Gastroesophageal sphincter (tissue), 4 donors: Measurements from ENCODE around the gene RASSF1. TPM values are rescaled to one million over a fixed set of nuclear protein-coding genes. Genes with fewer than 3 reads are reported as not detected.
A peak's percentile ranks its signal among the peaks of the same experiment; 100 is the strongest.

Experiments
- ATAC-seq: fragments of 150-250 bp; one replicate; pipeline ENCODE4 v1.9.1; 2016; ENCODE audit warnings: mild to moderate bottlenecking, moderate library complexity
- H3K27ac ChIP-seq, 4 donors: fragments of 200-600 bp; sonication (generic) in 3 of 4; 1 replicate in 3 of 4; 2 replicates in 1 of 4; pipeline ENCODE4 v1.5.1; 2016 to 2019
- H3K27me3 ChIP-seq: fragments of 200-600 bp; sonication (generic); one replicate; pipeline ENCODE4 v1.5.1; 2019
- H3K36me3 ChIP-seq, 2 donors: fragments of 200-600 bp; sonication (generic); one replicate each; pipeline ENCODE4 v1.5.1; 2019; ENCODE audit warnings: control low read depth in 1 of 2
- H3K4me1 ChIP-seq, 3 donors: fragments of 200-600 bp; sonication (generic); 1 replicate in 2 of 3; 2 replicates in 1 of 3; pipeline ENCODE4 v1.5.1; 2016 to 2019; ENCODE audit warnings: control low read depth in 2 of 3
- H3K4me3 ChIP-seq, 2 donors: fragments of 200-600 bp; sonication (generic); one replicate each; pipeline ENCODE4 v1.5.1; 2019; ENCODE audit warnings: mild to moderate bottlenecking in 1 of 2, moderate library complexity in 1 of 2
- H3K9me3 ChIP-seq, 3 donors: fragments of 200-600 bp; sonication (generic); one replicate each; pipeline ENCODE4 v1.5.1; 2017 to 2019; ENCODE audit warnings: control low read depth in 2 of 3
- EP300 ChIP-seq: sonication (generic); formaldehyde crosslinking; IDR thresholded peaks from one replicate; pipeline ENCODE4 v1.6.1; 2017; ENCODE audit warnings: antibody characterized with exemption, mild to moderate bottlenecking
- POLR2A ChIP-seq, 2 donors: fragments of 450-650 bp; IDR thresholded peaks; one replicate each; pipeline ENCODE4 v1.6.1; 2017; ENCODE audit warnings: antibody characterized with exemption in 2 of 2, mild to moderate bottlenecking in 2 of 2, moderate library complexity in 1 of 2
- POLR2AphosphoS5 ChIP-seq: sonication (generic); formaldehyde crosslinking; IDR thresholded peaks from one replicate; pipeline ENCODE4 v1.6.1; 2017; ENCODE audit warnings: antibody characterized with exemption
- WGBS, 2 donors: methylation state at CpG; one replicate each; pipeline ENCODE4 v1.1.5; 2018; ENCODE audit warnings: low coverage in 1 of 2; 5-methylcytosine and 5-hydroxymethylcytosine counted together
- total RNA-seq, 4 donors: library from RNA; depleted of rRNA; stranded (reverse); fragments of >200 nt; gene quantifications; one replicate each; pipeline ENCODE4 v1.1.0, GENCODE V29; 2016
- TF ChIP-seq, protein P1 (sequence below), 4 experiments: fragments of 200-600 bp in 2 of 4; fragments of 450-650 bp in 2 of 4; sonication (generic) in 1 of 4; IDR thresholded peaks; one replicate each; pipeline ENCODE4 v1.5.1; 2017 to 2019; ENCODE audit warnings: antibody characterized with exemption in 4 of 4, mild to moderate bottlenecking in 2 of 4, moderate library complexity in 2 of 4

The RASSF1 gene
- total RNA-seq, 4 donors from 2014 or later: 24.5 to 40.3 (median 26.9) TPM

DNA sequence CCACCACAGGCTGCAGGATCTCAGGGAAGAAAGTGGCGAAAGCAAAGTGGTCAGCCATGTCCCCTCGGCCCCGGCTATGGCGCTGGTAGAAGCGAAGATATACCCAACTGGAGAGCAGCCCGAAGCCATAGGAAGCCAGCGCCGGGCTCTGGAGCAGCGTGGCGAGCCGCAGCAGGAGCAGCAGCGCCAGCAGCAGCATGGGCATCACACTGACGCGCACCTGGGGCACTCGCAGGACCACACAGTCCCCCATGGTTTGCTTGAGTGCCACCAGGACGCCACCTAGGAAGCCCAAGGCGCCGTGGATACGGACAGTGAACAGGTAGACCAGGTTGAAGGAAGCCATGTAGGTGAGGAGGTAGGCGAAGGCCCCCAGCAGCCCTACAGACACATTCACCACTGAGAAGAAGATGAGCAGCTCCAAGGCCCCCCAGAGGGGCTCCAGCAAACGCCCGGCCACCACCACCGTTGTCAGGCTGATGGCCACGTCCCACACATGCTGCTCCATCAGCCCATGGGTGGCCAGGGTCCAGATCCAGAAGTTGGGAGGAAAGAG lies 17.8 kb upstream of the RASSF1 start:
- H3K4me3 ChIP-seq: peak overlapping the region; percentile 69 to 75
- ATAC-seq: no peak
- TF ChIP-seq POLR2A (IDR thresholded peaks at IDR 0.05): no peak
- TF ChIP-seq EP300: no peak
- TF ChIP-seq POLR2AphosphoS5: no peak
- TF ChIP-seq, protein P1, sequence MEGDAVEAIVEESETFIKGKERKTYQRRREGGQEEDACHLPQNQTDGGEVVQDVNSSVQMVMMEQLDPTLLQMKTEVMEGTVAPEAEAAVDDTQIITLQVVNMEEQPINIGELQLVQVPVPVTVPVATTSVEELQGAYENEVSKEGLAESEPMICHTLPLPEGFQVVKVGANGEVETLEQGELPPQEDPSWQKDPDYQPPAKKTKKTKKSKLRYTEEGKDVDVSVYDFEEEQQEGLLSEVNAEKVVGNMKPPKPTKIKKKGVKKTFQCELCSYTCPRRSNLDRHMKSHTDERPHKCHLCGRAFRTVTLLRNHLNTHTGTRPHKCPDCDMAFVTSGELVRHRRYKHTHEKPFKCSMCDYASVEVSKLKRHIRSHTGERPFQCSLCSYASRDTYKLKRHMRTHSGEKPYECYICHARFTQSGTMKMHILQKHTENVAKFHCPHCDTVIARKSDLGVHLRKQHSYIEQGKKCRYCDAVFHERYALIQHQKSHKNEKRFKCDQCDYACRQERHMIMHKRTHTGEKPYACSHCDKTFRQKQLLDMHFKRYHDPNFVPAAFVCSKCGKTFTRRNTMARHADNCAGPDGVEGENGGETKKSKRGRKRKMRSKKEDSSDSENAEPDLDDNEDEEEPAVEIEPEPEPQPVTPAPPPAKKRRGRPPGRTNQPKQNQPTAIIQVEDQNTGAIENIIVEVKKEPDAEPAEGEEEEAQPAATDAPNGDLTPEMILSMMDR (IDR thresholded peaks at IDR 0.05): no peak
- peak overlapping the region; percentile 70 to 94 (median 88) for H3K27ac ChIP-seq
- peaks cover 4 to 59% (median 31%) of the 10 kb centered on the region in 3 donors for H3K4me1 ChIP-seq
- WGBS, 2 donors: 32% methylated on average over 5 of the region's 24 CpGs; no CpG with 5 or more reads in 1 of the 2 donors
- H3K27me3 ChIP-seq: no peaks in the 10 kb centered on the region
- no peaks in the 10 kb centered on the region for H3K9me3 ChIP-seq
- H3K36me3 ChIP-seq: peaks cover 0 to 44% of the 10 kb centered on the region in 2 donors

DNA sequence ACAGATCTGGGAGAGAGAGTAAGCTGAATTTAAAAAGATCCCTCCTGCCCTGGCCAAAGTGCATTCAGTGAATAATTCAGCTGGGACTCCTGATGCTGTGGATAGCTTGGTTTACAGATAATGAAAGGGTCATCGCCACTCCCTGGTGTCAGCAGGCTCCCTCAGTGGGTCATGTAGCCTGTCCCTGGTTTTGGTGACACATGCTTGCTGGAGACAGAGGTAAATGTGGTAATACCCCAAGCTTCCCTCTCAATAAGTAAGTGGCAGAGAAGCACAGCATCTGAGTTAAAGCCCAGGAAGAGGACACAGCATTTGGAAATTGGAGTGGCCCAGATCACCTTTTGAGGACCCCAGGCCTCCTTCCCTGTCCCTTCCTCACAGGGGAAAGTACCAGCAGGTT lies 16.8 kb upstream of the RASSF1 start:
- no peak for ATAC-seq

DNA sequence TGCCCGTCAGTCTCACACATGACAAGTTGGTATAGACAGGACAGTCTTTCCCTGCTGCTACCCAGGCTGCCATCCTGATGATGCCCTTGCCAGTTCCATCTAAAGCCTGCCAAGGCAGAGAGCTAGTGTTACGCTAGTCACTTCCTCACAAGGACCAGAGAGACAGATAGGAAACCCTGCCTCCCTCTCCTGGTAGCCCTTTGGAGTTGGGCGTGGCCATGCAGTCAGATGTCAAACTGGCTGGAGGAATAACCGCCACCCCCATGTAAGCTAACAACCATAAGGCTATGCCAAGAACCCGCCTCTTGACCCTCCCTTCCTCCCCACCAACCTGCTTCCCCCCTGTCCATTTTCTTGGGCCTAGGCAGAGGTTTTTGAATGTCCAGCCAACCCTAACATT lies 15.9 kb upstream of the RASSF1 start:
- H3K4me1 ChIP-seq: peaks cover 4 to 72% (median 33%) of the 10 kb centered on the region in 3 donors
- TF ChIP-seq POLR2A (IDR thresholded peaks at IDR 0.05): no peak
- TF ChIP-seq, protein P1 (IDR thresholded peaks at IDR 0.05): no peak
- no peak for TF ChIP-seq EP300
- no peak for TF ChIP-seq POLR2AphosphoS5
- H3K4me3 ChIP-seq: peak overlapping the region in 1 of 2 donors; percentile 75
- H3K27me3 ChIP-seq: no peaks in the 10 kb centered on the region
- WGBS, 2 donors: 33 to 50% methylated on average over 1 to 2 of the region's 5 CpGs
- H3K9me3 ChIP-seq: no peaks in the 10 kb centered on the region
- ATAC-seq: no peak
- H3K27ac ChIP-seq: peak overlapping the region in 3 of 4 donors; percentile 39 to 90 (median 51)
- H3K36me3 ChIP-seq: peaks cover 0 to 50% of the 10 kb centered on the region in 2 donors

More for the DNA sequence above, 16.8 kb upstream of the RASSF1 start:
- no peak for TF ChIP-seq POLR2AphosphoS5
- TF ChIP-seq EP300: no peak
- TF ChIP-seq POLR2A (IDR thresholded peaks at IDR 0.05): no peak
- TF ChIP-seq, protein P1 (IDR thresholded peaks at IDR 0.05): no peak
- Histone ChIP-seq H3K4me1 (peaks cover 4 to 63% (median 31%) of the 10 kb centered on the region in 3 donors), H3K36me3 (peaks cover 0 to 50% of the 10 kb centered on the region in 2 donors), H3K4me3 (peak overlapping the region; percentile 69 to 75), H3K9me3 (no peaks in the 10 kb centered on the region), H3K27me3 (no peaks in the 10 kb centered on the region), H3K27ac (peak overlapping the region in 2 of 4 donors; percentile 85 to 90)
- WGBS, 2 donors: 75% methylated on average over 1 of the region's 1 CpG; no CpG with 5 or more reads in 1 of the 2 donors

DNA sequence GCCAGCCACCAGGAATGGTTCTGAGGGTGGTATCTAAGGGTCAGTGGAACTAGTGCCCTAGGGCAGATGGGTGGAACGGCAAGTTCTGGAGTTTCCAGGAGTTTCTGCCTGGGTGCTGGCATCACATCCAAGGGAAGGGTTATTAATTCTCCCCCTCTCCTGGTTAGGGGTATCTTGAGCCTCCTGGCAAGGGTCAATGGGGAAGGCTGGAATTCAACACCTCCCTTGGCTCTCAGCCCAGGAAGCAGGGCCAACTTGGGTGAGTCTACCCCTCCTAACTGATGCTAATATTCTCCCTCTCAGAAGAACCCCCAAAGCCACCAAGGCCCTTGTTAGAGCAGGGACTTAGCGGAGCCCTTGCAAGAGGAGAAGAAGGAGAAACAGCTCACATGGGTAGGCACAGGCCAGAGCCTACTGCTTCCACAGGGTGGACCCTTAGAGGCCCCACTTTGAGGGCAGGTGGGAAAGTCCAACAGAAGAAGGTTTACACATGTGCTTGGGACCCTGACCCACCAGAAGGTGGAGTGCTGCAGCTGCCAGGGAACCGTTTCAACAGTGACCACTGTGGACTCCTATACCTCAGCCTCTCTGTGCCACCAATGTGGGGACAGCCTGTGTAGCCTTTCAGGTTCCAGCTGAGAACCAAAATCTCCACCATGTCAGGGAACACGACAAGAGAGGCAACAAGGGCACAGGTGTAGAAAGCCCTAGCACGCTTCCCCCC lies 15.4 kb upstream of the RASSF1 start:
- Histone ChIP-seq H3K9me3 (no peaks in the 10 kb centered on the region), H3K36me3 (peaks cover 0 to 50% of the 10 kb centered on the region in 2 donors), H3K4me3 (peak overlapping the region in 1 of 2 donors; percentile 75), H3K27me3 (no peaks in the 10 kb centered on the region), H3K4me1 (peaks cover 4 to 78% (median 38%) of the 10 kb centered on the region in 3 donors), H3K27ac (peak overlapping the region in 3 of 4 donors; percentile 39 to 90 (median 51))
- no peak for ATAC-seq
- TF ChIP-seq, protein P1 (IDR thresholded peaks at IDR 0.05): no peak
- TF ChIP-seq POLR2AphosphoS5 (no peak), POLR2A (IDR thresholded peaks at IDR 0.05) (no peak), EP300 (no peak)
- WGBS, 2 donors: 75% methylated on average over 2 of the region's 5 CpGs; no CpG with 5 or more reads in 1 of the 2 donors
